ENCODE results near the gene RPL7L1. TPM values are rescaled to one million over a fixed set of nuclear protein-coding genes. Genes with fewer than 3 reads are reported as not detected.

The RPL7L1 gene
- total RNA-seq, 1 experiment from 2014 or later, result 183 TPM

- CTCF ChIA-PET, result no interaction called here
- Histone ChIP-seq H3K27me3 (replicated peaks; ENCODE audit: insufficient read depth, low read depth, low read length, poor library complexity) (no peaks in the 10 kb centered on the region), H3K4me1 (ENCODE audit: insufficient read depth, low read length, poor library complexity, severe bottlenecking) (no peaks in the 10 kb centered on the region), H3K27ac (ENCODE audit: low read depth, low read length, poor library complexity, severe bottlenecking) (no peak overlapping the region), H3K4me3 (ENCODE audit: low read depth, low read length, poor library complexity, severe bottlenecking) (no peak overlapping the region), H3K9me3 (ENCODE audit: low read depth, low read length, poor library complexity, severe bottlenecking) (no peaks in the 10 kb centered on the region), H3K36me3 (ENCODE audit: insufficient read depth, low read length, poor library complexity, severe bottlenecking) (no peaks in the 10 kb centered on the region)
- DNase-seq (ENCODE audit: low spot score), result no peak
- BruUV-seq (replicated peaks), result no TSS peak
- POLR2A ChIA-PET (ENCODE audit: low non-redundant PET), result no interaction called here
- TF ChIP-seq CTCF (conservative IDR thresholded peaks at IDR 0.05; ENCODE audit: low read depth, low read length), result no peak; the same call in 1 of the 2 replicates
- TF ChIP-seq EZH2 (IDR thresholded peaks at IDR 0.05; ENCODE audit: borderline replicate concordance, low read depth, low read length, poor library complexity, severe bottlenecking), result no peak
- intact Hi-C loops (cut with micrococcal nuclease; ENCODE audit: unreplicated experiment), result no loop called here
These were observed 32.0 kb downstream of the RPL7L1 start for GRCh38 chr6:42911171-42912021.

- H3K9me3 ChIP-seq (ENCODE audit: low read depth, low read length, poor library complexity, severe bottlenecking), result no peaks in the 10 kb centered on the region
- CTCF ChIA-PET, result no interaction called here
- intact Hi-C loops (cut with micrococcal nuclease; ENCODE audit: unreplicated experiment), result no loop called here
- H3K4me1 ChIP-seq (ENCODE audit: insufficient read depth, low read length, poor library complexity, severe bottlenecking), result no peaks in the 10 kb centered on the region
- no peak overlapping the region for H3K4me3 ChIP-seq (ENCODE audit: low read depth, low read length, poor library complexity, severe bottlenecking)
- H3K27me3 ChIP-seq (replicated peaks; ENCODE audit: insufficient read depth, low read depth, low read length, poor library complexity), result no peaks in the 10 kb centered on the region
- POLR2A ChIA-PET (ENCODE audit: low non-redundant PET), result no interaction called here
- H3K27ac ChIP-seq (ENCODE audit: low read depth, low read length, poor library complexity, severe bottlenecking), result no peak overlapping the region
- no TSS peak for BruUV-seq (replicated peaks)
- no peaks in the 10 kb centered on the region for H3K36me3 ChIP-seq (ENCODE audit: insufficient read depth, low read length, poor library complexity, severe bottlenecking)
- no peak for DNase-seq (ENCODE audit: low spot score)
- no peak for TF ChIP-seq EZH2 (IDR thresholded peaks at IDR 0.05; ENCODE audit: borderline replicate concordance, low read depth, low read length, poor library complexity, severe bottlenecking)
- no peak for TF ChIP-seq CTCF (conservative IDR thresholded peaks at IDR 0.05; ENCODE audit: low read depth, low read length)
These were observed 35.1 kb downstream of the RPL7L1 start for GRCh38 chr6:42914546-42914945.

- Histone ChIP-seq H3K4me3 (ENCODE audit: low read depth, low read length, poor library complexity, severe bottlenecking) (no peak within 1 kb of the TSS), H3K36me3 (ENCODE audit: insufficient read depth, low read length, poor library complexity, severe bottlenecking) (no peaks in the 10 kb centered on the region), H3K9me3 (ENCODE audit: low read depth, low read length, poor library complexity, severe bottlenecking) (no peaks in the 10 kb centered on the region), H3K4me1 (ENCODE audit: insufficient read depth, low read length, poor library complexity, severe bottlenecking) (no peaks in the 10 kb centered on the region), H3K27me3 (replicated peaks; ENCODE audit: insufficient read depth, low read depth, low read length, poor library complexity) (no peaks in the 10 kb centered on the region), H3K27ac (ENCODE audit: low read depth, low read length, poor library complexity, severe bottlenecking) (no peak within 1 kb of the TSS)
- intact Hi-C loops (cut with micrococcal nuclease; ENCODE audit: unreplicated experiment), result no loop called here
- ChIA-PET CTCF (no interaction called here), POLR2A (ENCODE audit: low non-redundant PET) (no interaction called here)
- BruUV-seq (replicated peaks), result no TSS peak
- no peak for TF ChIP-seq EZH2 (IDR thresholded peaks at IDR 0.05; ENCODE audit: borderline replicate concordance, low read depth, low read length, poor library complexity, severe bottlenecking)
- no peak for TF ChIP-seq CTCF (conservative IDR thresholded peaks at IDR 0.05; ENCODE audit: low read depth, low read length)
- no peak for DNase-seq (ENCODE audit: low spot score)
These were observed 36.3 kb downstream of the RPL7L1 start, which contains the start of gene PTCRA for GRCh38 chr6:42915732-42916131. Gene PTCRA, plus strand, starts transcription at chr6:42916053. Its CDS starts 17 bp downstream, at chr6:42916070.

All from A673 (cell line).